Subcutaneous adipose tissue (tissue), 4 donors: ENCODE results near the gene NFILZ. TPM values are rescaled to one million over a fixed set of nuclear protein-coding genes. Genes with fewer than 3 reads are reported as not detected.

Experiments
- total RNA-seq, 4 donors: library from RNA; depleted of rRNA; stranded (reverse); fragments of >200 nt; gene quantifications; one replicate each; pipeline ENCODE4 v1.1.0, GENCODE V29; 2016
- TF ChIP-seq, protein P1 (sequence below): fragments of 450-650 bp; IDR thresholded peaks from one replicate; pipeline ENCODE4 v1.5.1; 2016; ENCODE audit warnings: low read depth, mild to moderate bottlenecking, control low read depth, antibody characterized with exemption, moderate library complexity

NFILZ gene, protein sequence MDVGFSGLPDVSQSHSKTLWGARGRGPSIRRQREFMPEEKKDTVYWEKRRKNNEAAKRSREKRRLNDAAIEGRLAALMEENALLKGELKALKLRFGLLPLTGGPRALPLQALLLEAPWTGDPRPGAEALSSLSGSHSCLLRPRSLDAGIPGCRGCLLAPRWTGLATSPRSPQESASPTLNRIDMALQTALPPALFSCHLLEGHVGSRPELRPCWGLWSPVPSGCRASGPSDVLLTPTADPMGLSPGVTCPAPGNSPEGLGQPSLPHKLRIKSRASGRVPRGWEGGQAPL
- total RNA-seq, result not detected

DNA sequence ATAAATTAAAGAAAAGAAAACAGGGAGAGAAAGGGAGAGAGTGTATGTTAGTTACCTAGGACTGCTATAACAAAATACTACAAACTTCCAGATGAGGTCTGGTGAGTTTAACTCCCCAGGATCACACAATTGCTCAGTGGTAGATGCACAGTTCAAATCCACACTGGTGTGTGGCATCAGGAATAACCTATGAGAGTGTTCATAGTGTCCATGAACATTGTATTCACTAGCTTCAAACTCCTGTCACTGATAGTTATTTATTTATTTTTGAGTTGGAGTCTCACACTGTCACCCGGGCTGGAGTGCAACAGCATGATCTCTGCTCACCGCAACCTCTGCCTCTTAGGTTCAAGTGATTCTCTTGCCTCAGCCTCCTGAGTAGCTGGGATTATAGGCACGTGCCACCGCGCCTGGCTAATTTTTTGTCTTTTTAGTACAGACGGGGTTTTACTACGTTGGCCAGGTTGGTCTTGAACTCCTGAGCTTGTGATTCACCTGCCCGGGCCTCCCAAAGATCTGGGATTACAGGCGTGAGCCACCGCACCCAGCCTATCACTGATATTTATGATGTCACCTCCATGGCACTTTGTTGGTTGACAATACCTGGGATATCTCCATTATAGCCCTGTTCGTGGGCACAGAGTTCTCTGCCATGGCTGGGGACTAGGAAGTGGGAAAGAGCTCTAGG is at the start of gene NFILZ:
Gene NFILZ (plus strand): TSS at position 638 of the 688 bp plus-strand sequence. CDS start 46,133 bp downstream, outside the sequence.
- TF ChIP-seq, protein P1, sequence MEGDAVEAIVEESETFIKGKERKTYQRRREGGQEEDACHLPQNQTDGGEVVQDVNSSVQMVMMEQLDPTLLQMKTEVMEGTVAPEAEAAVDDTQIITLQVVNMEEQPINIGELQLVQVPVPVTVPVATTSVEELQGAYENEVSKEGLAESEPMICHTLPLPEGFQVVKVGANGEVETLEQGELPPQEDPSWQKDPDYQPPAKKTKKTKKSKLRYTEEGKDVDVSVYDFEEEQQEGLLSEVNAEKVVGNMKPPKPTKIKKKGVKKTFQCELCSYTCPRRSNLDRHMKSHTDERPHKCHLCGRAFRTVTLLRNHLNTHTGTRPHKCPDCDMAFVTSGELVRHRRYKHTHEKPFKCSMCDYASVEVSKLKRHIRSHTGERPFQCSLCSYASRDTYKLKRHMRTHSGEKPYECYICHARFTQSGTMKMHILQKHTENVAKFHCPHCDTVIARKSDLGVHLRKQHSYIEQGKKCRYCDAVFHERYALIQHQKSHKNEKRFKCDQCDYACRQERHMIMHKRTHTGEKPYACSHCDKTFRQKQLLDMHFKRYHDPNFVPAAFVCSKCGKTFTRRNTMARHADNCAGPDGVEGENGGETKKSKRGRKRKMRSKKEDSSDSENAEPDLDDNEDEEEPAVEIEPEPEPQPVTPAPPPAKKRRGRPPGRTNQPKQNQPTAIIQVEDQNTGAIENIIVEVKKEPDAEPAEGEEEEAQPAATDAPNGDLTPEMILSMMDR, result no peak

GRCh38 chr19:8580710-8581281 is 49.6 kb upstream of the NFILZ start:
- TF ChIP-seq, protein P1, result no peak

- TF ChIP-seq, protein P1, result no peak
Observed at GRCh38 chr19:8584965-8585893, 45.2 kb upstream of the NFILZ start.

DNA sequence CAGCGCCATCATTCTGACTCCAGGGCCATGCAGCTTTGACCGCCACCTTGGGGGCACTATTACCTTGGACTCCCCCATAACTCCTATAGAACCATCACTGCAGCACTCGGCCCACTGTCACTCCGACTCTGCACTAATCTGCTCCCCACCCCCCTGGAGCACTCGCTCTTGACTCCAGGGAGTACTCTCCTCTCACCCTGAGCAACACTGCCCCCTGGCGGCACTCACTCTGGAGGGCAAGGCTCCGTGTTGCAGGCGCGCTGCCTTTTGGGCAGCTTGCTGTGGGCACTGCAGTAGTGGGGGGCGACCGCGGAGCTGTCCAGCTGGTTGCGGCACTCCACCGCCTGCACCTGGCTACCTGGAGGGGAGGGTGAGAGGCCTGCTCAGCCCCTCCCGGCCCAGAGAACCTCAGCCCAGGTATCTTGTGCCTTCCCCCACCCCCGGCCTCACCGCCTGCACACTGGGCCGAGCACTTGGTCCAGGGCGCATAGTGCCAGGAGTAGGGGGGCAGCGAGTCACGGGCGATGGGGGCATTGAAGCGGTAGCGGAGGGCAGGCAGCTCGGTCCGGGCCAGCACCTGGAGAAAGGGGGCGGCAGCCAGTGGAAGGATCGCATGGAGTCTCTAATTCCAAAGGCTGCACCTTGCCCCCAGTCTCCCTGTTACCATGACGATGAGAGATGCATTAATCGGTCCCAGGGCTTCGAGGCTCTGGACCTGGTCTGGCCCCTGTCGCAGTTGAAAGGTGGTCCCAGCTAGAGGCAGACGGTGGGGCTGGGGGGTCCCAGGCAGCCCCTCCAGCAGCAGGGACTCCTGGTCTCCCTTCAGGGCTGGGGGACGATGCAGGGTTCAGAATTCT is 44.3 kb upstream of the NFILZ start:
- TF ChIP-seq, protein P1, result no peak

DNA sequence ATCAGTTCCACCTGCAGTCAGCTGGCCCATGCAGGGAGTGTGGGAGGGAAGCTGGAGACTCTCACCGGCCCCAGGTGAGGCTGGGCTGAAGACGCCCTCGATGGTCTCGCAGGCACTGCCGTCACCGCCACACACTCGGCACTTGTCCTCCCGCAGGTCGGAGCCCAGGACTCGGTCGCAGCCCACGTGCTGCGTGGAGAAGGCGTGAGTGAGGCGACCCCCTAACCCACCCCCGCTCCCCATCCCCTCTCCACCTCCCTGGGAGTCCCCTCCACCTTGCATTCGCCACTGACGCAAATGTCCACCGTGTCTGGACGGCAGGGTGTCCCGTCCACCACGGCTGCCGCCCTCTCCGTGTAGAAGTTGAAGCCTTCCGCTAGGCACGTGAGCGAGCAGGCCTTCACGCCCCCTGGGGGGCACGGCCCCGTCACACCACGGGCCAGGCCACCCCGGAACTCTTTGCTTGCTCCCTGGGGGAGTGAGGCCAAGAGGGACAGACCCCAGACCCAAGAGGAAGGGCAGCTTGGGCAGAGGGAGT is 41.2 kb upstream of the NFILZ start:
- TF ChIP-seq, protein P1, result no peak

GRCh38 chr19:8592231-8593009 is 38.0 kb upstream of the NFILZ start:
- TF ChIP-seq, protein P1, result no peak
